SK-N-MC (cell line): ENCODE measurements around the gene FOXO1.

Experiments used
- EZH2 ChIP-seq: fragments of 200-600 bp; sonication (generic); IDR thresholded peaks from one replicate; pipeline ENCODE4 v1.6.1; 2017; ENCODE audit warnings: antibody characterized with exemption
- FOXP2 ChIP-seq: optimal IDR thresholded peaks from 2 replicates; pipeline ENCODE3; 2011; ENCODE audit warnings: mild to moderate bottlenecking, moderate library complexity; ENCODE audit not compliant: insufficient read depth; ENCODE audit errors: extremely low read length, control extremely low read depth
- POLR2AphosphoS5 ChIP-seq: IDR thresholded peaks from 2 replicates; pipeline ENCODE4 v1.6.1; 2012; ENCODE audit warnings: mild to moderate bottlenecking, low read depth, low read length, borderline replicate concordance

DNA sequence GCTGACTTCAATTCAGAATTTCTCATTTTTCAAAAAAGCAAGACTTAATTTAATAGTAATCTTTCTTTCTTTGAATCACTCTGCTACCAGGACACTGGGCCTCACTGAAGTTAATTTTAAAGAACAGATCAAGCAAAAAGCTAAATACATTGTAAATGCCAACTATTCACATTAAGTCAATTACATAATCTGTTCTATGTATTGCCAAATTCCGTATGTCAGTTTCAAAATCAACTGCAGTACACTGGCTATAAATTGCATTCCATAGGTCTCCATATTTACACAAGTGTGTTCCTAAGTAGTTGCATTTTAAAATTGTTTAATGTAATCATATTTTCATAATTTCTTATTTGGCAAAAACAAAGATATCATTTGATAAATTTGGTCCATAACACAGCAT lies 10.1 kb downstream of the FOXO1 start:
- TF ChIP-seq POLR2AphosphoS5, result no peak
- no peak for TF ChIP-seq EZH2
- no peak for TF ChIP-seq FOXP2
